GM12878 (cell line): ENCODE results near the gene PYGO1. TPM values are rescaled to one million over a fixed set of nuclear protein-coding genes. Genes with fewer than 3 reads are reported as not detected.

Source experiments
- ATAC-seq: fragments of 200-7000 bp; cut with Tn5 transposase; 3 replicates; pipeline ENCODE4 v1.9.1; 2020; ENCODE audit warnings: mild to moderate bottlenecking, moderate library complexity
- BruUV-seq: library from RNA; stranded (reverse); fragments of 400-500 nt; replicated peaks from 2 replicates; lab custom pipeline; 2021; lab: Mats Ljungman, UMichigan
- CTCF ChIA-PET: fragments of 300-600 bp; sonication (Branson Sonifier 250); formaldehyde crosslinking; extraction: SDS; loops from one replicate; lab custom pipeline; 2021; ENCODE audit warnings: inconsistent platforms; lab: Yijun Ruan, JAX
- POLR2A ChIA-PET: fragments of 350-600 bp; formaldehyde crosslinking; extraction: SDS; loops from one replicate; lab custom pipeline; 2021; ENCODE audit warnings: inconsistent platforms; lab: Charles Lee
- RAD21 ChIA-PET: fragments of 300-600 bp; sonication (Branson Sonifier 250); formaldehyde crosslinking; loops from one replicate; lab custom pipeline; 2023; ENCODE audit warnings: antibody characterized with exemption; ENCODE audit not compliant: unreplicated experiment; lab: Charles Lee
- SMC1A ChIA-PET: fragments of 300-600 bp; sonication (Branson Sonifier 250); formaldehyde crosslinking; loops from one replicate; lab custom pipeline; 2023; ENCODE audit not compliant: unreplicated experiment, uncharacterized antibody; lab: Charles Lee
- DNase-seq: peaks from one replicate; pipeline ENCODE4 v3.0.0-alpha.2; 2011; ENCODE audit warnings: low read depth, low spot score
- FAIRE-seq: peaks from 3 replicates; lab custom pipeline; 2011; peaks lifted over from hg19 to GRCh38; lab: Jason Lieb, UNC
- H2AFZ ChIP-seq: 2 replicates; pipeline ENCODE4 v1.6.0; 2011; ENCODE audit warnings: low read depth, low read length, control low read depth; ENCODE audit not compliant: control insufficient read depth
- H3K27ac ChIP-seq: 2 replicates; pipeline ENCODE4 v1.5.1; 2011; ENCODE audit warnings: control low read depth; ENCODE audit not compliant: control insufficient read depth, insufficient read depth
- H3K27me3 ChIP-seq, 2 experiments: replicated peaks in 1 of 2; 2 replicates each; pipeline versions ENCODE4 v1.6.0 to v1.6.1; 2011; ENCODE audit warnings: low read length in 1 of 2; ENCODE audit not compliant: control insufficient read depth in 2 of 2, insufficient read depth in 2 of 2
- H3K36me3 ChIP-seq, 2 experiments: 2 replicates each; pipeline ENCODE4 v1.5.1; 2011; ENCODE audit warnings: low read length in 1 of 2; ENCODE audit not compliant: control insufficient read depth in 2 of 2, insufficient read depth in 2 of 2
- H3K4me1 ChIP-seq: 2 replicates; pipeline ENCODE4 v1.6.1; 2011; ENCODE audit warnings: mild to moderate bottlenecking, low read length, moderate library complexity, mixed read lengths; ENCODE audit not compliant: control insufficient read depth, insufficient read depth
- H3K4me2 ChIP-seq: 2 replicates; pipeline ENCODE4 v1.6.0; 2011; ENCODE audit warnings: control low read depth; ENCODE audit not compliant: control insufficient read depth, insufficient read depth
- H3K4me3 ChIP-seq: fragments of 200-600 bp; sonication (generic); 2 replicates; pipeline ENCODE4 v1.5.1; 2016
- H3K79me2 ChIP-seq: 2 replicates; pipeline ENCODE4 v1.6.0; 2011; ENCODE audit warnings: low read length; ENCODE audit not compliant: control insufficient read depth, insufficient read depth
- H3K9ac ChIP-seq: 2 replicates; pipeline ENCODE4 v1.8.0; 2011; ENCODE audit warnings: low read length, control low read depth, mixed read lengths; ENCODE audit not compliant: control insufficient read depth, insufficient read depth
- H3K9me3 ChIP-seq: replicated peaks from 3 replicates; pipeline ENCODE4 v1.5.1; 2011; ENCODE audit warnings: mild to moderate bottlenecking, low read length; ENCODE audit not compliant: control insufficient read depth, insufficient read depth
- H4K20me1 ChIP-seq: 2 replicates; pipeline ENCODE4 v1.6.0; 2011; ENCODE audit not compliant: control insufficient read depth, insufficient read depth
- ASH2L ChIP-seq: fragments of 300-600, 200-600 bp; sonication (generic); IDR thresholded peaks from 2 replicates; pipeline ENCODE4 v1.6.1; 2017; ENCODE audit warnings: low read depth, mild to moderate bottlenecking, borderline replicate concordance
- JUNB ChIP-seq: IDR thresholded peaks from 2 replicates; pipeline ENCODE4 v1.6.1; 2016; ENCODE audit warnings: antibody characterized with exemption, mild to moderate bottlenecking
- NR2C1 ChIP-seq: fragments of 450-650 bp; IDR thresholded peaks from 2 replicates; pipeline ENCODE4 v1.6.1; 2017; ENCODE audit warnings: antibody characterized with exemption, mild to moderate bottlenecking, moderate library complexity
- PAX8 ChIP-seq: fragments of 450-650 bp; IDR thresholded peaks from 2 replicates; pipeline ENCODE4 v1.6.1; 2017; ENCODE audit warnings: mild to moderate bottlenecking, moderate library complexity
- RUNX3 ChIP-seq: IDR thresholded peaks from 2 replicates; pipeline ENCODE4 v1.6.1; 2012; ENCODE audit warnings: low read length, inconsistent platforms
- SPI1 ChIP-seq: IDR thresholded peaks from 2 replicates; pipeline ENCODE4 v1.6.1; 2011; ENCODE audit warnings: low read depth, mild to moderate bottlenecking, low read length, moderate library complexity, borderline replicate concordance; ENCODE audit not compliant: insufficient read depth
- WRNIP1 ChIP-seq: IDR thresholded peaks from 2 replicates; pipeline ENCODE4 v1.6.1; 2011; ENCODE audit warnings: low read depth, low read length, improper control_type of control experiment, borderline replicate concordance
- WGBS: methylation state at CpG from one replicate; pipeline ENCODE4 v1.1.6; 2016; ENCODE audit warnings: low lambda C conversion rate; ENCODE audit not compliant: insufficient replicate concordance, insufficient coverage; ENCODE audit errors: missing lambda C conversion rate; 5-methylcytosine and 5-hydroxymethylcytosine counted together
- in situ Hi-C: fragments of 300-500 bp; cut with MboI; formaldehyde crosslinking; loops from 9 replicates; pipeline ENCODE4 v1.14.3; 2018; ENCODE audit warnings: mixed read lengths
- intact Hi-C: fragments of 100-400 bp; cut with micrococcal nuclease; formaldehyde crosslinking; loops from one replicate; pipeline ENCODE4 v1.14.2; 2022; ENCODE audit not compliant: unreplicated experiment
- polyA plus RNA-seq, 11 experiments: library from polyadenylated mRNA; depleted of rRNA in 4 of 11; unstranded in 6 of 11; stranded (reverse) in 5 of 11; fragments of >200 nt; fragmentation: Nextera tagmentation in 4 of 11; fragmentation: Illumina TruSeq in 1 of 11; extraction: Ambion mirVana in 4 of 11; extraction: Trizol in 1 of 11; gene quantifications; 1 replicate in 1 of 11; 2 replicates in 10 of 11; pipeline versions ENCODE4 v1.2.1 to v1.2.3, GENCODE V29; 2011 to 2016; ENCODE audit warnings: inconsistent platforms in 2 of 11, missing spikeins in 2 of 11, low read depth in 1 of 11
- total RNA-seq, 4 experiments: library from RNA; depleted of rRNA in 3 of 4; stranded (reverse); fragments of >200 nt in 3 of 4; fragmentation: Illumina TruSeq in 1 of 4; extraction: Trizol in 1 of 4; gene quantifications; 2 replicates each; pipeline versions ENCODE4 v1.2.1 to v1.2.3, GENCODE V29; 2013 to 2021
- TF ChIP-seq, protein P1 (sequence below): IDR thresholded peaks from 2 replicates; pipeline ENCODE4 v1.6.1; 2011; ENCODE audit warnings: borderline replicate concordance, low read depth, mild to moderate bottlenecking, moderate library complexity, low read length; ENCODE audit not compliant: insufficient read depth, poor library complexity, severe bottlenecking
- TF ChIP-seq, protein P2 (sequence below): fragments of 450-650 bp; IDR thresholded peaks from 2 replicates; pipeline ENCODE4 v1.6.1; 2017; ENCODE audit warnings: mild to moderate bottlenecking, low read depth, inconsistent platforms; ENCODE audit not compliant: poor library complexity, severe bottlenecking

PYGO1 gene
- total and polyA plus RNA-seq, 10 of the 15 experiments (the other 5 are each of a cell fraction or from before 2014, with no cell fraction given) = 0.01 TPM; not detected in 9

DNA sequence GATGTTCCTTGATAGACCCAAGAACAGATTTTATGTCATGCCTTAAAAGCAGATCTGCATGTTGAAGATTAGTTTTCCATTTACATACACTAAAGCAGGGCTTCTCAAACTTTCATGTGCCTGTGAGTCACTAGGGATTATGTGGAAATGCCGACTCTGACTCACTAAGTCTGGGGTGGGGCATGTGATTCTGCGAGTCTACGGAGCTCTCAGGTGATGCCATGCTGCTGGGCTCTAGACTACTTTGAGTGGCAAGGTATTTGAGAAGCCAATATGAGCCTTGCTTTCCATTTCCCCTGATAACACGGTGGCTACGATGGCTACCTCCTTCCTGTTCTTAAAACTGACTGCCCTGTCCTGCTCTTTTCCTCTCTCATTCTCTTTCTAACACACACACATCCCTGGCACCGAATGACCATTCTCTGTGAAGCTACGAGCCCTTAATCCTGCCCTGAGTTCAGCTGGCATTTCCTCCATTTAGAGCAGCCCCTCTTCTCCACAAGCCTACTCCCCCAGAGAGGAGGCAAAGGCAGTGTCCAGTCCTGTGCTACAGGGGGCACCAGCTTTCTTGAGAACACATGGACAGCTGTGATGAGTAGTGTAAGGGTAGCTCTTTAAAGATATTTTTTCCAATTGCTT, 39.7 kb upstream of the PYGO1 start (continued):
- TF ChIP-seq, protein P1, sequence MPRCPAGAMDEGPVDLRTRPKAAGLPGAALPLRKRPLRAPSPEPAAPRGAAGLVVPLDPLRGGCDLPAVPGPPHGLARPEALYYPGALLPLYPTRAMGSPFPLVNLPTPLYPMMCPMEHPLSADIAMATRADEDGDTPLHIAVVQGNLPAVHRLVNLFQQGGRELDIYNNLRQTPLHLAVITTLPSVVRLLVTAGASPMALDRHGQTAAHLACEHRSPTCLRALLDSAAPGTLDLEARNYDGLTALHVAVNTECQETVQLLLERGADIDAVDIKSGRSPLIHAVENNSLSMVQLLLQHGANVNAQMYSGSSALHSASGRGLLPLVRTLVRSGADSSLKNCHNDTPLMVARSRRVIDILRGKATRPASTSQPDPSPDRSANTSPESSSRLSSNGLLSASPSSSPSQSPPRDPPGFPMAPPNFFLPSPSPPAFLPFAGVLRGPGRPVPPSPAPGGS = no peak
- TF ChIP-seq RUNX3 (no peak), PAX8 (no peak), WRNIP1 (no peak), JUNB (no peak)
- TF ChIP-seq, protein P2, sequence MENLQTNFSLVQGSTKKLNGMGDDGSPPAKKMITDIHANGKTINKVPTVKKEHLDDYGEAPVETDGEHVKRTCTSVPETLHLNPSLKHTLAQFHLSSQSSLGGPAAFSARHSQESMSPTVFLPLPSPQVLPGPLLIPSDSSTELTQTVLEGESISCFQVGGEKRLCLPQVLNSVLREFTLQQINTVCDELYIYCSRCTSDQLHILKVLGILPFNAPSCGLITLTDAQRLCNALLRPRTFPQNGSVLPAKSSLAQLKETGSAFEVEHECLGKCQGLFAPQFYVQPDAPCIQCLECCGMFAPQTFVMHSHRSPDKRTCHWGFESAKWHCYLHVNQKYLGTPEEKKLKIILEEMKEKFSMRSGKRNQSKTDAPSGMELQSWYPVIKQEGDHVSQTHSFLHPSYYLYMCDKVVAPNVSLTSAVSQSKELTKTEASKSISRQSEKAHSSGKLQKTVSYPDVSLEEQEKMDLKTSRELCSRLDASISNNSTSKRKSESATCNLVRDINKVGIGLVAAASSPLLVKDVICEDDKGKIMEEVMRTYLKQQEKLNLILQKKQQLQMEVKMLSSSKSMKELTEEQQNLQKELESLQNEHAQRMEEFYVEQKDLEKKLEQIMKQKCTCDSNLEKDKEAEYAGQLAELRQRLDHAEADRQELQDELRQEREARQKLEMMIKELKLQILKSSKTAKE = no peak
- TF ChIP-seq, all 136 proteins: peak for 0

DNA sequence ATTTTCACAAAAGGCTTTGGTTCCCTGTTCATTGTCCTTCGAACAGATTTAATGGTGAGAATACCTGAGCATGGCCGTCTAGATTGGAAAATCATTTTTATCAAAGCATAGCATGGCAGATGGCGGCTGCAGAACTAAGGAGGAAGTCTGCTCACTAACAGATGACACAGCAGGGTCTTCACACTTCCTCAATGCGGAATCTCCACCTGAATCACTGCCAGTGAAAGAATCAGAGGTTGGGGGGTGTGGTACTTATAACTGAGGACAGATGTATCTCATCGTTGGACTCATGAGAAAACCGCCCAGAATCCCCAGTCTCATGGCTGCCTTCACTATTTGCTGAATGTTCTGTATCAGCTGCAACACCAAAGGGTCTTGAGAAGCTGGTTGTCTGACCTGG, 31.6 kb upstream of the PYGO1 start:
- FAIRE-seq (no peak), DNase-seq (no peak), ATAC-seq (no peak)
- ChIA-PET RAD21 (no interaction called here), POLR2A (no interaction called here), SMC1A (no interaction called here), CTCF (interaction anchor here (3.1 kb wide), 1 partner anchor 93 kb away, joined by 7 read pairs; no protein-coding TSS in a partner anchor)
- no peak overlapping the region for H3K27ac ChIP-seq
- no TSS peak for BruUV-seq
- WGBS = 21% methylated on average over 6 of the region's 6 CpGs
- H3K79me2 ChIP-seq = no peaks in the 10 kb centered on the region
- no peaks in the 10 kb centered on the region for H3K4me1 ChIP-seq
- TF ChIP-seq ASH2L = no peak
- no peak for TF ChIP-seq NR2C1
- TF ChIP-seq SPI1 = peak; percentile 7; the same call in 1 of the 2 replicates
- H2AFZ ChIP-seq = no peak overlapping the region
- H3K4me2 ChIP-seq = no peak overlapping the region
- no peak overlapping the region for H3K9ac ChIP-seq
- H3K4me3 ChIP-seq = no peak overlapping the region
- H3K9me3 ChIP-seq = no peaks in the 10 kb centered on the region
- peaks cover 0 to 6% of the 10 kb centered on the region in 2 experiments; a peak in 1 of 4 replicates for H3K27me3 ChIP-seq
- H4K20me1 ChIP-seq = no peaks in the 10 kb centered on the region
- in situ Hi-C loops = no loop called here
- H3K36me3 ChIP-seq = no peaks in the 10 kb centered on the region
- intact Hi-C loops = no loop called here
